Measurements from ENCODE around the gene TFB2M.

TFB2M gene

GRCh38 chr1:246513619-246514343 lies 52.3 kb downstream of the TFB2M start:
- no peak for DNase-seq (ENCODE audit: low read depth in 2 of 2)

- no peak for DNase-seq (ENCODE audit: low read depth in 2 of 2)
These were observed 53.0 kb downstream of the TFB2M start for GRCh38 chr1:246513041-246513440.

DNA sequence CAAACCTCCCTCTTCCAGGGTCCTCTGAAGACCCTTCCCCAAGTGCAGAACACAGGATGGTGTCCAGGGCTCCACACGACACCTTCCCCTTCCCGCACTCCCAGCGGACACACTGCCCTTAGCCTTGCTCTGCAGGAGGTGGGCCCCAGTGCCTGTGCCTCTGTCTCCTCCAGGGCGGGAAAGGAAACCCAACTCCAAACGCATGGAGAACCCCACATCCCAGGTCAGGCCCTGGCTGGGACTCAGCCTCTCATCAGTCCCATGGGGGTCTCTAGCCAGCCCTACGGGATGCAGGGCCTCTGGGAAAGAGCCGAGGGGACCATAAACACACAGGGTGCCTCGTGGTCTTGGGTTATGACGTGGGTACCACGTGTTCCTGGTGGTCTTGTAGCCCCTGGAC lies 53.4 kb downstream of the TFB2M start:
- DNase-seq (ENCODE audit: low read depth in 2 of 2), result no peak

DNA sequence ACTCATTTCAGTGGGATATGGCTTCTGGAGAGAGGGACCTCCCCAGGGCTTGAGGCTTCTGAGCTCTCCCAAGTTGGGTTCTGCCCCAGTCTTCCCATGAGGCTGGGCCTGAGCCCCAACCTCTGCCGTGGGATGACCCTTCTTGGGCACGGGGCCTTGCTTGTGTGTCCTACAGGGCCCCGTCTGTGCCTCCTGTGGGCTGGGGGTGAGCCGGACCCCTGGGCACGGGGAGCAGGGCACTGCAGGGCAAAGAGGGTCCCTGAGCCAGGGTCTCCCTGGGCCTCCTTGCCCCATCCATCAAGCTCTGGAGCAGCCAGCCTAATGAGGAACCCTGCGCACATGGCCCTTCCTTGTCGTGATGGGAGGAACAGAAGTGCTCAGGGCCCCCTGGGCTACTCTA lies 53.8 kb downstream of the TFB2M start:
- no peak for DNase-seq (ENCODE audit: low read depth in 2 of 2)

- no peak for DNase-seq (ENCODE audit: low read depth in 2 of 2)
These were observed 54.9 kb downstream of the TFB2M start for GRCh38 chr1:246511203-246511602.

DNA sequence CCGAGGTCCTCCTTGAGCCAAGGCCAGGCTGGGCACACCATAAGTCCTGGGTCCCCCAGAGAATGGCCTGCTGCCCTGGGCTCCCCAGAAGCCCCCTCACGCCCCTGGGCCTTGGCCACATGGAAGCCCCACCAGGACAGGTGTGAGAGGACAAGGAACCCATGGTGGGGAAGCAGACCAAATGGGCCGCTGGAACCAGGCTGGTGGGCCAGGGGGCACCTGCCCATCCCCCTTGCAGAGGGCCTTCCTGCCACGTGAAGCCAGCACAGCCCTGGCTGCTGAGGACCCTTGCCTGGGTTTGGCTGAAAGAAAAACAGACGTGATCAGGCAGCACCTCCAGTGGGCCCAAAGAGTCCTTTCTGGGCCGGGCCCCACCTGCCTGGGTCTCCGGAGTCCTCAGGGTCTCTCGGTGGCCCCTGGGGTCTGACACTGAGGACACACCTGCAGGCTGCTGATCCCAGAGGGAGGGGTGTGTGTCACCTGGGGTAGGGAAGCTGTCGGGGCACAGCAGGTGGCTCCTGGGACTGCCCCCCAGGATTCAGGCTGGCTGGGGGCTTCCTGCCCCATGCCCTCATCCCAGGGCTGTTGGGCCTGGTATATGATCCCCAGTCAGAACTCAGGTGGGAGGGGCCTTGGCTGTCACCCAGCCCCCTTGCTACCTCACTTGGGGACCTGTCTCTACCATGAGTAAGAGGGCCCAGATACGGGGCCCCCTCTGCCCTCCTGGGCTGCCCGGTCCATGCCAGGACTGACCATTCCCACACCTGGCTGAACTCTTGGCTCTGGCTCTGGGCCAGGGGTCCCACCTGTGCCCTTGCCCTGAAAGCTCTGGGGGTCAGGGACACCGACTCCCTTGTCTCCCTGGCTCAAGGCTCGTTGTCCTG lies 55.7 kb downstream of the TFB2M start:
- no peak for DNase-seq (ENCODE audit: low read depth in 2 of 2)

DNA sequence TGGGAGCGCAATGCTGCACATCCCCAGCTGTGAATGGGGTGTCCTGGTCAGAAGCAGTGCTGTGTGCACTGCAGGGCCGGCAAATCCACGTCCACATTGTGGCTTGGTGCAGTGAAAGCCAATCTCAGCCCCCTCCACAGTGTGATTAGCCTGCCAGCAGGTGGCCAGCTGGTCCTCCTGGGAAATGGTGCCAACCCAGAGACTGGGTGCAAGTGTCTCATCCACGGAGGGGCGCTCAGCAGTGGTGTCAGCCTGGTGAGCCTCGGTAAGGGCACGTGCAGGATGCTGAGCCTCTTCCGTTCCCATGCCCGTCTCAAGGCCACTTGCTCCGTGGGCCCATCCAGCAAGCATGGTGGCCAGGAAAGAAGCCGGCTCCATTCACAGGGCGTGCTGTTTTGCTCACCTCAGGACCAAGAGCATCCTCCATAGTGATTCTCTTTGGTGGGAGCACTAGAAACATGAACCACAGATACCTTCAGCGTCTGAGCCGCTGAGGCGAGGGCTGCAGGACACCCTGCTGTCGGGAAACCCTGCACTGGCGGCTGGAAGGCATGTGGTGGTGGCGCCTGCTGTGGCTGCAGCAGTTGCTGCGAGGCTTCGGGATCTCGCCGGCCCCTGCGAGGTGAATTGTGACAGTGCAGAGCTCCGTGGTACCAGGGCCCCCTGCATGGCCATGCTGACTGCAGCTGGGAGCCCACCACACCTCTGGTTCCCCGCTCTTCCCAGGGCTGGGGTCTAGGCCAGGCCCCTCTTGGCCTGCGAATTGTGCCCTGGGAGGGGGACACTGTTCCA lies 57.0 kb downstream of the TFB2M start:
- DNase-seq (ENCODE audit: low read depth in 2 of 2), result no peak

DNA sequence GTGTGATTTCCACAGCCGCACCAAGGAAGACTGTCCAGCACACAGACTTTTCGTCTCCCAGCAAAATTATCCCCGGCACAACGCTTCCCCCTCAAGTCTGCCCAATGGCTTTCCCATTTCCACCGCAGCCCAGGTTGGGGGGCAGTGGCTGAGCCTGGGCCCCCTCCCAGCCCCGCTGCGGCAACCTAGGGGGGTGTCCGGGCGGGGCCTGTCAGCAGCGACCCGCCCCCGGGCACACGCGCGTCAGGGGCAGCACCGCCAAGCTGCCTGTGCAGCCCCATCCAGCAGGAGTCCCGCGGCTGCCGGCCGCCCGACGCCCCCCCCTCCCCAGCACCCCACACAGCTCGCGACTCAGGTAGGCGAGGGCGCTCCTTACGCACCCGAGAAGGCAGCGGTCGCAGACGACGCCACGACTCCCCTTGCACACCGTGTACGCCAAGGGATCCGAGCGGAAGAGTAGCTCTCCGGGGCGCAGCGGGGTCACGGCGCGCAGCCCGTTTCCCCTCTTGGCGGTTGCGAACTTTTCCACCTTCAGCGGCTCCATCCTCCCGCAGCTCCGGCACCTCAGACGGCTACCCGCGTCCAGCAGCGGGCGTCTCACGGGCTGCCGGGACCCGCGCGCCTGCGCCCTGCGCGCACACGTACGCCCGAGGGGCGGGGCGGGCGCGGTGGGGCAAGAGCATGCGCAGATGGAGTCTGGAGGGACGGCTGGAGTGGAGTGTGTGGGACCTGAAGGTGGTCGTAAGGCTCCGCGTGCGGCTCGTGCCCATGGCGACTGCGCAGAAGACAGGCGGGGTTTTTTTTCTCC lies 59.2 kb downstream of the TFB2M start, which contains the start of gene SMYD3:
SMYD3 (minus strand) TSS at position 606 of the 808 bp plus-strand sequence.
- peak; percentile 49 to 52 for DNase-seq (ENCODE audit: low read depth in 2 of 2)

DNA sequence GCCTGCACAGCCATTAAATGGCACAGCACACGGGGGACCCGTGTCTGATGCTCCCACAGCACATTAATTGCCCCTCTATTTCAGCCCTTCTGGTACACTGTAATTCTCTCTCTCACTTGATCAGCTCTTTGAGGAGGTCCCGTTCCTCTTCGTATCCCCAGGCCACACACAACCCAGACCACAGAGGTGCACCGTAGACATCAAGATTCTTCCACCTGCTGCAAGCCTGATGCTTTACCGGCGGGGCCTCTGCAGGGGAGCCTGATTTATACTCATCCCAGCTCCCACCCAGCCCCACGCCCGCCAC lies 59.7 kb downstream of the TFB2M start:
- no peak for DNase-seq (ENCODE audit: low read depth in 2 of 2)

- no peak for DNase-seq (ENCODE audit: low read depth in 2 of 2)
These were observed 62.7 kb downstream of the TFB2M start for GRCh38 chr1:246503341-246503740.

DNA sequence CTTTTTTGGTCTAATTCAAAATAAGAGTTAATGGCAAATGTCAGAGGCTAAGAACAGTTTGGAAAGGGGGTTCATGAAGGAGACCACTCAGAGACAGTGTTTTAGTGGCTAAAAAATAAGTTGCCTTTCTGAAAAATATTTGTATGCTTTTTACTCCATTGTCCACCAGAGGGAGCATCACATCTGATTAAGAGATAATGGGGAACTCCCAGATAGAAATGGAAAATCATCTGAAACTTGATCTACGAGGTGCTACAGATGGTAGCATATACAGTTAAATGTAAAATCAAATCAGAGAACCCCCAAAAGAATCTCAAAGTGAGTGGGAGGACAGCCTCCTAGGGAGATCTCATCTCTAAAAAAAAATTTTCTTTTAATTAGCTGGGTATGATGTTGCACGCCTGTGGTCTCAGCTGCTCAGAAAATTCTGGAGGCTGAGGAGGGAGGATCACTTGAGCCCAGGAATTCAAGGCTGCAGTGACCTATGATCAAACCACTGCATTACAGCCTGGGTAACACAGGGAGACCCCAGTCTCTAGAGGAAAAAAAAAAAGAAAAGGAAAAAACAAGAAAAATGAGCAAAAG lies 68.6 kb downstream of the TFB2M start:
- DNase-seq (ENCODE audit: low read depth in 2 of 2), result no peak

- no peak for DNase-seq (ENCODE audit: low read depth in 2 of 2)
These were observed 73.3 kb downstream of the TFB2M start for GRCh38 chr1:246492611-246493245.

DNA sequence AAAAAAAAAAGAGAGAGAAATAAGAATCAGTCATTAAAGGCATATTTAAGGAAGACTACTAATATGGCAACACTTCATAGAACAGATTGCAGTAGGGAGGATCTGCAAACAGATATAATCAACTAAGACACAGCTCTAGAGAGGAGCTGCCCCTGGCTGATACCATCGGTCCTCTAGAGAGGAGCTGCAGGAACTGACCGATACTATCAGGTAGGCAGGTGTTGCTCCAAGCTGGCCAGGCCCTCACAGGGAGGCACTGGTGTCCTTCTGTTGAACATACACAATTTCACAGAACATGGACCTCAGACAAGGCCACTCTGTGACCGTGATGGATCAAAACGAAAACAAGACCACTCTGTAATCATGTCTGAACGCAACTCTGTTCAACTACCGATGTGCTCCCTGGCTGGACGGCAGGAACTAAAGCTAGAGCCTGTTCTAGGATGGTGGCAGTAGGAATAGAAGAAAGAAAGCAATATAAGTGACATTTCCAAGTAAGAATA lies 74.5 kb downstream of the TFB2M start:
- DNase-seq (ENCODE audit: low read depth in 2 of 2), result no peak

Measured in activated CD8-positive, alpha-beta memory T cell treated with anti-CD3 and anti-CD28 coated beads for 4 hours (primary cell).